OCI-LY3 (cell line): ENCODE measurements around the gene PTPRQ.

ENCODE experiments used
- H2AFZ ChIP-seq: fragments of 200-600, 300-600 bp; shearing (Covaris generic); 2 replicates; pipeline ENCODE4 v1.6.0; 2014; ENCODE audit warnings: antibody characterized with exemption, low read depth, low read length
- H3K27ac ChIP-seq: fragments of 200-600, 300-600 bp; sonication (generic); 2 replicates; pipeline ENCODE4 v1.5.1; 2014; ENCODE audit warnings: mild to moderate bottlenecking, low read length, moderate library complexity, mixed read lengths
- H3K27me3 ChIP-seq: fragments of 200-600, 300-600 bp; sonication (generic); 2 replicates; pipeline ENCODE4 v1.6.1; 2014; ENCODE audit warnings: low read depth, low read length, mixed read lengths
- H3K36me3 ChIP-seq: fragments of 200-600, 300-600 bp; sonication (generic); replicated peaks from 2 replicates; pipeline ENCODE3; 2014; ENCODE audit warnings: low read depth, low read length, mixed read lengths
- H3K4me1 ChIP-seq: fragments of 300-600, 200-600 bp; sonication (generic); 2 replicates; pipeline ENCODE4 v1.6.1; 2014; ENCODE audit warnings: low read length, mixed read lengths
- H3K4me2 ChIP-seq: fragments of 200-600, 300-600 bp; sonication (generic); 2 replicates; pipeline ENCODE4 v1.6.1; 2014; ENCODE audit warnings: low read length, mixed read lengths
- H3K4me3 ChIP-seq: fragments of 300-600, 200-600 bp; sonication (generic); 2 replicates; pipeline ENCODE4 v1.5.1; 2014; ENCODE audit warnings: antibody characterized with exemption, mild to moderate bottlenecking, low read length, moderate library complexity
- H3K79me2 ChIP-seq: fragments of 300-600, 200-600 bp; shearing (Covaris generic); 2 replicates; pipeline ENCODE4 v1.6.1; 2014; ENCODE audit warnings: mild to moderate bottlenecking, low read length, mixed read lengths
- H3K9ac ChIP-seq: fragments of 300-600, 200-600 bp; shearing (Covaris generic); 2 replicates; pipeline ENCODE4 v1.6.0; 2014; ENCODE audit warnings: mild to moderate bottlenecking, low read length, moderate library complexity
- H3K9me3 ChIP-seq: fragments of 200-600, 300-600 bp; shearing (Covaris generic); 2 replicates; pipeline ENCODE4 v1.6.1; 2014; ENCODE audit warnings: low read length, mixed read lengths; ENCODE audit not compliant: insufficient read depth
- H4K20me1 ChIP-seq: fragments of 200-600, 300-600 bp; sonication (generic); 2 replicates; pipeline ENCODE4 v1.6.1; 2016; ENCODE audit warnings: low read length, mixed read lengths; ENCODE audit not compliant: insufficient read depth
- EZH2phosphoT487 ChIP-seq: fragments of 200-600 bp; shearing (Covaris generic); IDR thresholded peaks from 2 replicates; pipeline ENCODE4 v1.6.1; 2018; ENCODE audit warnings: antibody characterized with exemption, mixed run types, low read depth
- TF ChIP-seq, protein P1 (sequence below): fragments of 200-600, 300-600 bp; sonication (generic); IDR thresholded peaks from 2 replicates; pipeline ENCODE4 v1.5.1; 2014; ENCODE audit warnings: antibody characterized with exemption, low read length, low read depth

Gene PTPRQ

DNA sequence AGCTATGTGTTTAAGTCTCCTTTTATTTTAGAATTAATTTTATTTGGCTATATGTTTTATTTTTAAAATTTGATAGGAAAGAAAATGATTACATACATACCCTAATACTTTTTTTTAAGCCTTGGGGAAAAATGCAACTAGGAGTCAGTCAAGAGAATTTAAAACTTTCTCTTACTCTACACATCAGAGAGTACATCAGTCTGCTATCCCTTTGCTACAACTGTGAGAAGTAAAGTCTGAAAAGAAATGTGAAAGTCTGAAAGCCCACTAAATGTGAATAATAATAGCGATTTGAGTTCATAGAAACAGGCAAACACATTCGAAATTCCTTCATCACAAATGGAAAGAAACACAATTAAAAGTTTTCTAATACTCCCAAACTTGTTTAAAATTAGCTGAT is 95.0 kb downstream of the PTPRQ start:
- Histone ChIP-seq H3K9me3 (no peaks in the 10 kb centered on the region), H4K20me1 (no peaks in the 10 kb centered on the region), H3K79me2 (no peaks in the 10 kb centered on the region), H3K36me3 (no peaks in the 10 kb centered on the region), H3K4me2 (no peak overlapping the region), H2AFZ (no peak overlapping the region), H3K27ac (no peak overlapping the region), H3K9ac (no peak overlapping the region), H3K4me3 (no peak overlapping the region), H3K27me3 (no peaks in the 10 kb centered on the region), H3K4me1 (no peaks in the 10 kb centered on the region)
- TF ChIP-seq, protein P1, sequence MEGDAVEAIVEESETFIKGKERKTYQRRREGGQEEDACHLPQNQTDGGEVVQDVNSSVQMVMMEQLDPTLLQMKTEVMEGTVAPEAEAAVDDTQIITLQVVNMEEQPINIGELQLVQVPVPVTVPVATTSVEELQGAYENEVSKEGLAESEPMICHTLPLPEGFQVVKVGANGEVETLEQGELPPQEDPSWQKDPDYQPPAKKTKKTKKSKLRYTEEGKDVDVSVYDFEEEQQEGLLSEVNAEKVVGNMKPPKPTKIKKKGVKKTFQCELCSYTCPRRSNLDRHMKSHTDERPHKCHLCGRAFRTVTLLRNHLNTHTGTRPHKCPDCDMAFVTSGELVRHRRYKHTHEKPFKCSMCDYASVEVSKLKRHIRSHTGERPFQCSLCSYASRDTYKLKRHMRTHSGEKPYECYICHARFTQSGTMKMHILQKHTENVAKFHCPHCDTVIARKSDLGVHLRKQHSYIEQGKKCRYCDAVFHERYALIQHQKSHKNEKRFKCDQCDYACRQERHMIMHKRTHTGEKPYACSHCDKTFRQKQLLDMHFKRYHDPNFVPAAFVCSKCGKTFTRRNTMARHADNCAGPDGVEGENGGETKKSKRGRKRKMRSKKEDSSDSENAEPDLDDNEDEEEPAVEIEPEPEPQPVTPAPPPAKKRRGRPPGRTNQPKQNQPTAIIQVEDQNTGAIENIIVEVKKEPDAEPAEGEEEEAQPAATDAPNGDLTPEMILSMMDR, result no peak

DNA sequence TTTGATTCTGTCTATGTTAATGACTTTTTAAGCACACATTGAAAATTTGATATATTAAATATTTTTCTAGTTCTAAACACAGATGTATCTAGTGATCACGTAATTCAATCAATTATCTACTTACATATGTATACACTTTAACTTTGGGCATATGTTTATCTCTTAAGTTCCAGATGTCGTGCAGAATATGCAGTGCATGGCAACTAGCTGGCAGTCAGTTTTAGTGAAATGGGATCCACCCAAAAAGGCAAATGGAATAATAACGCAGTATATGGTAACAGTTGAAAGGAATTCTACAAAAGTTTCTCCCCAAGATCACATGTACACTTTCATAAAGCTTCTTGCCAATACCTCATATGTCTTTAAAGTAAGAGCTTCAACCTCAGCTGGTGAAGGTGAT is 105.3 kb downstream of the PTPRQ start:
- no peak overlapping the region for H3K9ac ChIP-seq
- TF ChIP-seq EZH2phosphoT487, result no peak
- TF ChIP-seq, protein P1, result no peak
- no peaks in the 10 kb centered on the region for H4K20me1 ChIP-seq
- H3K4me2 ChIP-seq, result no peak overlapping the region
- no peak overlapping the region for H3K4me3 ChIP-seq
- H3K4me1 ChIP-seq, result no peaks in the 10 kb centered on the region
- no peaks in the 10 kb centered on the region for H3K9me3 ChIP-seq
- H3K27me3 ChIP-seq, result no peaks in the 10 kb centered on the region
- H3K36me3 ChIP-seq, result no peaks in the 10 kb centered on the region
- H3K27ac ChIP-seq, result no peak overlapping the region
- no peaks in the 10 kb centered on the region for H3K79me2 ChIP-seq
- no peak overlapping the region for H2AFZ ChIP-seq

GRCh38 chr12:80551897-80552296 is 107.9 kb downstream of the PTPRQ start:
- Histone ChIP-seq H3K27me3 (no peaks in the 10 kb centered on the region), H3K4me1 (no peaks in the 10 kb centered on the region), H3K27ac (no peak overlapping the region), H2AFZ (no peak overlapping the region), H3K36me3 (no peaks in the 10 kb centered on the region), H3K4me3 (no peak overlapping the region), H3K79me2 (no peaks in the 10 kb centered on the region), H3K9me3 (no peaks in the 10 kb centered on the region), H3K4me2 (no peak overlapping the region), H3K9ac (no peak overlapping the region), H4K20me1 (no peaks in the 10 kb centered on the region)
- TF ChIP-seq, protein P1, result no peak
- no peak for TF ChIP-seq EZH2phosphoT487

DNA sequence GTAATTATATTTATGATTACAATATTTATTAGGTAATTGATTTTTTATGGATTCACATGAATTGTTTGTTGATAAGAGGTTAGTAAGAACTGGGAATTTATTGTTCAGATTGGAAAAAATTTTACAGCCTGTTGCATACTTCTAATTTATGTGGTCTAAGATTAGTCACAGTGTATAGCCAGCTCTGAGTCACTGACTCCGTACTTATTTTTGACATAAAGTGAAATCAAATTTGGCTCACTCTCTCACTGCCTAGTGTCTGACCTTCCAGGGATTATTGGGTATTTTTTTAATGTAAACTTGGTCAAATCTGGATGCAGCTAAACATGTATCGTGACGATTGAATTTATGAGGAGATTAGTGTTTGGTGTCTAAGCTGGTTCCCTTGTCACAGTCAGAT is 109.3 kb downstream of the PTPRQ start:
- Histone ChIP-seq H3K9me3 (no peaks in the 10 kb centered on the region), H2AFZ (no peak overlapping the region), H3K9ac (no peak overlapping the region), H4K20me1 (no peaks in the 10 kb centered on the region), H3K4me1 (no peaks in the 10 kb centered on the region), H3K36me3 (no peaks in the 10 kb centered on the region), H3K4me3 (no peak overlapping the region), H3K79me2 (no peaks in the 10 kb centered on the region), H3K4me2 (no peak overlapping the region), H3K27ac (no peak overlapping the region), H3K27me3 (no peaks in the 10 kb centered on the region)
- TF ChIP-seq, protein P1, result no peak
- no peak for TF ChIP-seq EZH2phosphoT487
